Prostate gland (tissue), 2 donors: ENCODE measurements around the gene BCOR. TPM values are rescaled to one million over a fixed set of nuclear protein-coding genes. Genes with fewer than 3 reads are reported as not detected.

Source experiments
- DNase-seq: peaks from one replicate; pipeline ENCODE4 v3.0.0-alpha.2; 2019; ENCODE audit warnings: low spot score
- H3K27ac ChIP-seq, 2 donors: fragments of 200-600 bp; sonication (generic); 2 replicates each; pipeline ENCODE4 v1.5.1; 2017 to 2019
- H3K27me3 ChIP-seq: fragments of 200-600 bp; sonication (generic); replicated peaks from 2 replicates; pipeline ENCODE4 v1.5.1; 2019; ENCODE audit not compliant: insufficient read depth
- H3K36me3 ChIP-seq, 2 donors: fragments of 200-600 bp; sonication (generic); 1 replicate in 1 of 2; 2 replicates in 1 of 2; pipeline versions ENCODE4 v1.5.1 to v1.8.1; 2017 to 2019
- H3K4me1 ChIP-seq: fragments of 200-600 bp; sonication (generic); replicated peaks from 2 replicates; pipeline ENCODE4 v1.5.1; 2019
- H3K4me3 ChIP-seq, 2 donors: fragments of 200-600 bp; sonication (generic); 2 replicates each; pipeline ENCODE4 v1.5.1; 2017 to 2019
- H3K9me3 ChIP-seq: fragments of 200-600 bp; sonication (generic); 2 replicates; pipeline ENCODE4 v1.5.1; 2017
- CTCF ChIP-seq, 4 experiments: fragments of 200-600 bp in 2 of 4; fragments of 450-650 bp in 2 of 4; sonication (generic) in 2 of 4; IDR thresholded peaks; 1 replicate in 3 of 4; 2 replicates in 1 of 4; pipeline ENCODE4 v1.5.1; 2016 to 2019; ENCODE audit warnings: antibody characterized with exemption in 4 of 4, mild to moderate bottlenecking in 2 of 4, moderate library complexity in 2 of 4
- POLR2A ChIP-seq: fragments of 450-650 bp; IDR thresholded peaks from one replicate; pipeline ENCODE4 v1.6.1; 2016; ENCODE audit warnings: antibody characterized with exemption, mild to moderate bottlenecking
- POLR2AphosphoS5 ChIP-seq: sonication (generic); formaldehyde crosslinking; IDR thresholded peaks from one replicate; pipeline ENCODE4 v1.6.1; 2017; ENCODE audit warnings: antibody characterized with exemption
- whole genome bisulfite sequencing: methylation state at CpG from one replicate; pipeline ENCODE4 v1.1.5; 2018; 5-methylcytosine and 5-hydroxymethylcytosine counted together
- intact Hi-C: fragments of 100-400 bp; cut with DNase I; formaldehyde crosslinking; loops from one replicate; pipeline ENCODE4 v1.14.2; 2022
- total RNA-seq, 2 donors: library from RNA; depleted of rRNA; stranded (reverse); fragments of >200 nt; gene quantifications; one replicate each; pipeline ENCODE4 v1.1.0, GENCODE V29; 2016

The BCOR gene
- total RNA-seq, 2 donors from 2014 or later: 56.2 to 70.8 TPM

- no peaks in the 10 kb centered on the region for H3K36me3 ChIP-seq
- H3K9me3 ChIP-seq: no peaks in the 10 kb centered on the region
- DNase-seq: no peak
- H3K4me3 ChIP-seq: no peak overlapping the region
- WGBS: 85% methylated on average over 8 of the region's 35 CpGs
- no peak for TF ChIP-seq POLR2AphosphoS5
- no peak for TF ChIP-seq POLR2A
- TF ChIP-seq CTCF (IDR thresholded peaks at IDR 0.05): no peak
- intact Hi-C loops: no loop called here
- no peaks in the 10 kb centered on the region for H3K27me3 ChIP-seq
- no peak overlapping the region for H3K27ac ChIP-seq
- no peaks in the 10 kb centered on the region for H3K4me1 ChIP-seq
Observed at GRCh38 chrX:40009462-40009851, 88.3 kb downstream of the BCOR start.

DNA sequence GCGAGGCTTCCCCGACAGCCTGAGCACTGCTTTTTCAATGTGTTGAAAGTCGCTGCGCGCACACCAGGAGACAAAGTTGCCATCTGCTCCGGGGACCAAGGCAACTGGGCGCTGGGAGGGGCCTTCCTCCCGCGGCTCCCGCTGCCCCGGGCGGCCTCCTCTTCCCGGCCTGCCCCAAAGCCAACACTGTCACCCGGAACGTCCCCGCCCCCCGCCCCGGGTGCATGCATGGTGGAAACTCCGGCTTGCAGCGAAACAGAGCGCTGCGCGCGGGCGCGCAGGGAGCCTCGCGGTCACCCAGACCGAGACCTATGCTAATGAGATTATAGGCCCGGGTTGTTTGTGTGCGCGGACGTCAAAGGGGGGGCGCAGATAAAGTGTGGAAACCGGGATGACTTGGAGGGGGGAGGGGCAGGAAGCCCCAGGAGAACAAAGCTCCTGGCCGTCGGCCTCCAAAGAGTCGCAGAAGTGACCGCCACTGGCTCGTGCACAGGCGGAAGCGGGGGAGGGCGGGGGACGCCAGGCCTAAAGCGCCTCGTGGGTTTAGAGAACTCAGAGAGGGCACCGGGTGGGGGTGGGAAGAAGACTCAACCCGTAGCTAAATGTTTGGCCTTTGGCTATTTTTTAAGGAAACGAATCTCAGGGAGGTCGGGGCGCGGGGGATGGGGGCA lies 88.8 kb downstream of the BCOR start:
- intact Hi-C loops: no loop called here
- DNase-seq: no peak
- WGBS: 35% methylated on average over 29 of the region's 52 CpGs
- H3K27ac ChIP-seq: no peak overlapping the region
- H3K4me1 ChIP-seq: no peaks in the 10 kb centered on the region
- TF ChIP-seq CTCF (IDR thresholded peaks at IDR 0.05) (no peak), POLR2AphosphoS5 (no peak), POLR2A (no peak)
- H3K9me3 ChIP-seq: no peaks in the 10 kb centered on the region
- H3K36me3 ChIP-seq: no peaks in the 10 kb centered on the region
- no peak overlapping the region for H3K4me3 ChIP-seq
- H3K27me3 ChIP-seq: no peaks in the 10 kb centered on the region

GRCh38 chrX:40007756-40008705 lies 89.7 kb downstream of the BCOR start:
- H3K27me3 ChIP-seq: no peaks in the 10 kb centered on the region
- H3K4me3 ChIP-seq: no peak overlapping the region
- no peak for TF ChIP-seq POLR2AphosphoS5
- no peak for TF ChIP-seq POLR2A
- no peak for TF ChIP-seq CTCF (IDR thresholded peaks at IDR 0.05)
- H3K27ac ChIP-seq: no peak overlapping the region
- H3K9me3 ChIP-seq: no peaks in the 10 kb centered on the region
- no peaks in the 10 kb centered on the region for H3K36me3 ChIP-seq
- DNase-seq: no peak
- 94% methylated on average over 16 of the region's 47 CpGs for WGBS
- no peaks in the 10 kb centered on the region for H3K4me1 ChIP-seq
- intact Hi-C loops: no loop called here

DNA sequence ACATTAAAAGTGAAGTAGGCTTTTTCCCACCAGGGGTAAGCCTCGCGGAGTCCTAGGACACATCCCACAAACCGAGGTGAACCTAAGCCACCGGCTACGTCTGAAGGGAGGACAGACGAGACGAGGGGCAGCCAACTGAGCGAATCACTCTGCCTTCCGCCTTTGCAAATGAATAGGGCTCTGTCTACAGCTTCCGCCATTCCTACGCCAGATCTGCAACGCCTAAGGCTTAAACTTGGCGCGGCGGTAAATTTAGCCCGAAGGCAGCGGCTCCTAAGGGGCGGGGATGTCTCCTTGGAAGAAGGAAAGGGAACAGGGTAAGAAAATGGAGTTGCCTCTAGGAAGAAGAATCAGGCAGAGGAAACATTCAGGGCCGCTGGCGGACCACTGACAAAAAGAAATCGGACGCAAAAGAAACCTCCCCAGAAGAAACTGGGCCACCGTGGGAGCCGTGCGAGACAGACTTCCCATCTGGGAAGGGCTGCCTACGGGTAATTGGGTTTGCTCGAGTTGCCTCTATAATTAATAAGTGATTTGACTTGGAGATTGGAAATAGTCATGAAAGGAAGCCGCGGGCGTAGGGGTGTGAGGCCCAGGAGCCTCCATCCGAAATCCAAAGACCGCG lies 90.5 kb downstream of the BCOR start:
- DNase-seq: no peak
- Histone ChIP-seq H3K27ac (no peak overlapping the region), H3K36me3 (no peaks in the 10 kb centered on the region), H3K27me3 (no peaks in the 10 kb centered on the region), H3K9me3 (no peaks in the 10 kb centered on the region), H3K4me3 (no peak overlapping the region), H3K4me1 (no peaks in the 10 kb centered on the region)
- intact Hi-C loops: no loop called here
- TF ChIP-seq POLR2A: no peak
- TF ChIP-seq POLR2AphosphoS5: no peak
- TF ChIP-seq CTCF (IDR thresholded peaks at IDR 0.05): no peak
- WGBS: 96% methylated on average over 33 of the region's 33 CpGs
